Astrocyte (in vitro differentiated cells and primary cell): ENCODE measurements around the gene TAS2R40. TPM values are rescaled to one million over a fixed set of nuclear protein-coding genes. Genes with fewer than 3 reads are reported as not detected.

Experiments
- DNase-seq: peaks from one replicate; pipeline ENCODE4 v3.0.0-alpha.2; 2010; ENCODE audit warnings: low read depth
- FAIRE-seq: peaks from 2 replicates; lab custom pipeline; 2011; peaks lifted over from hg19 to GRCh38; lab: Jason Lieb, UNC
- H2AFZ ChIP-seq: 2 replicates; pipeline ENCODE4 v1.6.0; 2012; ENCODE audit warnings: low read depth, low read length, inconsistent platforms
- H3K27ac ChIP-seq: 2 replicates; pipeline ENCODE4 v1.5.1; 2011; ENCODE audit warnings: low read depth, low read length, inconsistent platforms
- H3K27me3 ChIP-seq: 2 replicates; pipeline ENCODE4 v1.6.0; 2011; ENCODE audit warnings: low read length, inconsistent platforms; ENCODE audit not compliant: insufficient read depth
- H3K36me3 ChIP-seq: 2 replicates; pipeline ENCODE4 v1.5.1; 2011; ENCODE audit warnings: low read length, inconsistent platforms; ENCODE audit not compliant: insufficient read depth
- H3K4me1 ChIP-seq: 2 replicates; pipeline ENCODE4 v1.5.1; 2011; ENCODE audit warnings: low read length, inconsistent platforms; ENCODE audit not compliant: insufficient read depth
- H3K4me2 ChIP-seq: 2 replicates; pipeline ENCODE4 v1.6.0; 2012; ENCODE audit warnings: low read length, inconsistent platforms
- H3K4me3 ChIP-seq: 2 replicates; pipeline ENCODE4 v1.5.1; 2011; ENCODE audit warnings: low read depth, mild to moderate bottlenecking, low read length, inconsistent platforms; ENCODE audit not compliant: insufficient read depth
- H3K79me2 ChIP-seq: 2 replicates; pipeline ENCODE4 v1.6.0; 2012; ENCODE audit warnings: mild to moderate bottlenecking, low read length, inconsistent platforms; ENCODE audit not compliant: insufficient read depth
- H3K9ac ChIP-seq: 2 replicates; pipeline ENCODE4 v1.6.0; 2012; ENCODE audit warnings: mild to moderate bottlenecking, low read length, inconsistent platforms
- H3K9me3 ChIP-seq: 2 replicates; pipeline ENCODE4 v1.5.1; 2012; ENCODE audit warnings: low read depth, mild to moderate bottlenecking, low read length, inconsistent platforms; ENCODE audit not compliant: insufficient read depth
- H4K20me1 ChIP-seq: 2 replicates; pipeline ENCODE4 v1.6.0; 2012; ENCODE audit warnings: low read length, inconsistent platforms; ENCODE audit not compliant: insufficient read depth
- H3K27ac Mint-ChIP-seq: one replicate; pipeline ENCODE4 v1.8.0; 2021; ENCODE audit warnings: mild to moderate bottlenecking, mixed read lengths; ENCODE audit not compliant: unreplicated experiment
- H3K27me3 Mint-ChIP-seq: one replicate; pipeline ENCODE4 v1.8.0; 2021; ENCODE audit warnings: low read depth, mixed read lengths; ENCODE audit not compliant: unreplicated experiment
- H3K36me3 Mint-ChIP-seq: one replicate; pipeline ENCODE4 v1.8.0; 2021; ENCODE audit warnings: low read depth, mixed read lengths; ENCODE audit not compliant: unreplicated experiment
- H3K4me1 Mint-ChIP-seq: one replicate; pipeline ENCODE4 v1.8.0; 2021; ENCODE audit warnings: low read depth, mixed read lengths; ENCODE audit not compliant: unreplicated experiment
- H3K4me3 Mint-ChIP-seq: one replicate; pipeline ENCODE4 v1.8.0; 2021; ENCODE audit warnings: mild to moderate bottlenecking, moderate library complexity, mixed read lengths; ENCODE audit not compliant: unreplicated experiment
- H3K9me3 Mint-ChIP-seq: one replicate; pipeline ENCODE4 v1.8.0; 2021; ENCODE audit warnings: mild to moderate bottlenecking, mixed read lengths; ENCODE audit not compliant: unreplicated experiment
- CTCF ChIP-seq: IDR thresholded peaks from 2 replicates; pipeline ENCODE4 v1.5.1; 2011; ENCODE audit warnings: low read depth, mild to moderate bottlenecking, inconsistent platforms, low read length, moderate library complexity; ENCODE audit not compliant: insufficient read depth
- EZH2 ChIP-seq: IDR thresholded peaks from 2 replicates; pipeline ENCODE4 v1.6.1; 2012; ENCODE audit warnings: mild to moderate bottlenecking, low read length, inconsistent platforms; ENCODE audit not compliant: insufficient read depth
- total RNA-seq: library from RNA; stranded (reverse); gene quantifications from 2 replicates; pipeline ENCODE4 v1.2.1, GENCODE V29; 2021

The TAS2R40 gene
- total RNA-seq, 1 donor from 2014 or later: not detected

- Mint-ChIP-seq H3K27ac (no peak overlapping the region), H3K4me3 (no peak overlapping the region), H3K9me3 (peaks cover 2% of the 10 kb centered on the region), H3K4me1 (no peaks in the 10 kb centered on the region), H3K36me3 (no peaks in the 10 kb centered on the region), H3K27me3 (no peaks in the 10 kb centered on the region)
- Histone ChIP-seq H3K4me1 (no peaks in the 10 kb centered on the region), H3K36me3 (no peaks in the 10 kb centered on the region), H3K27me3 (peaks cover 5% of the 10 kb centered on the region), H3K27ac (no peak overlapping the region), H3K9ac (no peak overlapping the region), H3K79me2 (no peaks in the 10 kb centered on the region), H3K4me2 (no peak overlapping the region), H3K4me3 (no peak overlapping the region), H3K9me3 (no peaks in the 10 kb centered on the region), H2AFZ (no peak overlapping the region), H4K20me1 (no peaks in the 10 kb centered on the region)
- TF ChIP-seq EZH2 (no peak), CTCF (no peak)
- no peak for DNase-seq
- no peak for FAIRE-seq
Measured at GRCh38 chr7:143250199-143250598, 28.4 kb downstream of the TAS2R40 start.

DNA sequence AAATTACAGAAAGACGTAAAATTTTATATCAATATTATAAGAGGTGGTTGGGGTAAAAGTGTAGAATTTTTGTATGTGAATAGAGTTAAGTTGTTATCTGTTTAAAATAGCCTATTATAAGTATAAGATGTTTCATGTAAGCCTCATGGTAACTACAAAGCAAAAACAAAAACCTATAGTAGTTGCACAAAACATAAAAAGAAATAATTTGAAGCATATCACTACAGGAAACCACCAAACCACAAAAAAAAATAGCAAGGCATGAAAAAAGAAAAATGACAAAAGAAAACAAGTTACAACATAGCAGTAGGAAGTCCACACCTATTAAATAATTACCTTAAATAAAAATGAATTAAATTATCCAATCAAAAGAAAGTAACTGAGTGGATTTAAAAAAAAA is 29.0 kb downstream of the TAS2R40 start:
- FAIRE-seq (no peak), DNase-seq (no peak)
- no peaks in the 10 kb centered on the region for H3K36me3 Mint-ChIP-seq
- Histone ChIP-seq H3K79me2 (no peaks in the 10 kb centered on the region), H2AFZ (no peak overlapping the region), H3K9ac (no peak overlapping the region), H3K4me2 (no peak overlapping the region), H3K27ac (no peak overlapping the region), H4K20me1 (no peaks in the 10 kb centered on the region), H3K36me3 (no peaks in the 10 kb centered on the region), H3K9me3 (no peaks in the 10 kb centered on the region), H3K4me1 (no peaks in the 10 kb centered on the region), H3K4me3 (no peak overlapping the region), H3K27me3 (peaks cover 5% of the 10 kb centered on the region)
- no peaks in the 10 kb centered on the region for H3K4me1 Mint-ChIP-seq
- no peak for TF ChIP-seq EZH2
- no peak for TF ChIP-seq CTCF
- no peak overlapping the region for H3K27ac Mint-ChIP-seq
- no peak overlapping the region for H3K4me3 Mint-ChIP-seq
- no peaks in the 10 kb centered on the region for H3K27me3 Mint-ChIP-seq
- H3K9me3 Mint-ChIP-seq: peaks cover 2% of the 10 kb centered on the region

GRCh38 chr7:143252006-143252405 is 30.2 kb downstream of the TAS2R40 start:
- H3K9me3 Mint-ChIP-seq: peaks cover 2% of the 10 kb centered on the region
- no peak overlapping the region for H3K4me2 ChIP-seq
- no peak for FAIRE-seq

More at GRCh38 chr7:143252006-143252405, 30.2 kb downstream of the TAS2R40 start:
- Histone ChIP-seq H3K9me3 (no peaks in the 10 kb centered on the region), H2AFZ (no peak overlapping the region), H3K36me3 (no peaks in the 10 kb centered on the region), H3K79me2 (no peaks in the 10 kb centered on the region), H3K4me1 (no peaks in the 10 kb centered on the region), H3K27ac (no peak overlapping the region), H4K20me1 (no peaks in the 10 kb centered on the region), H3K4me3 (no peak overlapping the region), H3K9ac (no peak overlapping the region), H3K27me3 (no peaks in the 10 kb centered on the region)
- H3K27ac Mint-ChIP-seq: no peak overlapping the region
- no peaks in the 10 kb centered on the region for H3K4me1 Mint-ChIP-seq
- H3K36me3 Mint-ChIP-seq: no peaks in the 10 kb centered on the region
- H3K4me3 Mint-ChIP-seq: no peak overlapping the region
- H3K27me3 Mint-ChIP-seq: peaks cover 2% of the 10 kb centered on the region
- TF ChIP-seq EZH2: no peak
- no peak for TF ChIP-seq CTCF
- no peak for DNase-seq
